ENCODE data around the gene DOCK2.

Gene DOCK2

DNA sequence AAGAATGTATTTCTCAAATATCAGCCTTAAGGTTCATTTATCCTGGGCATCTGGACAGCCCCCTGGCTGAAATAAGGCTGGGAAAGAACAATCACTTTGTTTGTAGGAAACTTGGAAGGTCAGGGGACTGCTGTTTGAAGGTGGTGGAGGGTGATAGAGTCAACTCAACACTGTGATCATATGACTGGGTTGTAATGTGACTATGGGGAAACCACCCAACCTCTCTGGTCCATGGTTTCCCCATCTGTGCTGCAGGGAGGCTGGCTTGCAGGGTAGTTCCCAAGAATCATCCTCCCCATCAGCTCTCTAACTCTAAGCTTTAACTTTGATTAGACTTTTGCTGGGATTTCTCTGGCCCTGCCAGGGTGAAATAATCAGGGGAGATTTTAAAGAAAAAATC lies 333.3 kb downstream of the DOCK2 start:
- no peak overlapping the region for H3K27ac Mint-ChIP-seq
- no peaks in the 10 kb centered on the region for H3K9me3 Mint-ChIP-seq
- intact Hi-C loops (cut with micrococcal nuclease) = no loop called here
- peaks cover 41% of the 10 kb centered on the region for H3K4me1 Mint-ChIP-seq (ENCODE audit: low read depth)
- no peak overlapping the region for H3K4me3 Mint-ChIP-seq
- no peaks in the 10 kb centered on the region for H3K27me3 Mint-ChIP-seq
- peaks cover 64% of the 10 kb centered on the region for H3K36me3 Mint-ChIP-seq (ENCODE audit: low read depth)

DNA sequence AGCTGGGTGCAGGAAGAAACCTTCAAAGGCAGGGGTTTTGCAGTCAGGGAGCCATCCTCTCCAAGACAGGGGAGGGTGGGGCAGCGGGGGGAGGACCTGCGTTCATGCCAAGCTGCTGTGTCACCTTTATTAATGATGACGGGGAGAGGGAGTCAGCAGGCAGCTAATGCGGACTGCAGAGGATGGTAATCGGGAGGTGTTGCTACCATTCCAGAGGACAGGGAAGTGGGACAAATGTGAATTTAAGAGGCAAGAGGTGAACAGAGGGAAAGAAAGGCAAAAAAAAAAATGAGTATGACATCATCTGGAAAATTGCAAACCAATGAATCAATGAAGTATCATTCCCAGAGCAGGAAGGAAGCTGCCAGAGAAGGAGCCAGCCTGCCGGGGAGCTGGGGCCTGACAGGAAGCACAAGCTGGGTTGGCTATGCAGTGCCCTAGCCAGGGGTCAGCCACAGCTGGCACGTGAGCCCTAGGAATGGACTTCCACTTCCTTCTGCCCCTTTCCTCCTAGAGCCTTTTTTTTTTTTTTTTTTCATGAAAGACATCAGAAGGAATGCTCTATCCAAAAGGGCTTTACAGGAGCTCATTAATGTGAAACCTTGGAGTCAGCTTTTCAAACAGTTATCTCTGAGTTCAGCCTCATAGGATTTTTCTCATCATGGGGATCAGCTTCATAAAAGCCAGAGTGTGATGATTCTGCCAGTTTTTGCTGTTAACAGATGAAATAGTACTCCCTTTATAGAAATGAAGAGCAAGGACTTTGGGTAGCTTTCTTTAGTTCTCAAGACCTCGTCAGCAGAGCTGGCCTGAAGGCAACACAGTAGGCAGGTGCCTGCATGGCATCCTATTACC lies 334.1 kb downstream of the DOCK2 start:
- H3K9me3 Mint-ChIP-seq = no peaks in the 10 kb centered on the region
- no peak overlapping the region for H3K4me3 Mint-ChIP-seq
- no peak overlapping the region for H3K27ac Mint-ChIP-seq
- intact Hi-C loops (cut with micrococcal nuclease) = no loop called here
- peaks cover 41% of the 10 kb centered on the region for H3K4me1 Mint-ChIP-seq (ENCODE audit: low read depth)
- peaks cover 70% of the 10 kb centered on the region for H3K36me3 Mint-ChIP-seq (ENCODE audit: low read depth)
- no peaks in the 10 kb centered on the region for H3K27me3 Mint-ChIP-seq

- Mint-ChIP-seq H3K27ac (no peak overlapping the region), H3K4me1 (ENCODE audit: low read depth) (peaks cover 41% of the 10 kb centered on the region), H3K27me3 (no peaks in the 10 kb centered on the region), H3K4me3 (no peak overlapping the region), H3K9me3 (no peaks in the 10 kb centered on the region), H3K36me3 (ENCODE audit: low read depth) (peaks cover 69% of the 10 kb centered on the region)
- intact Hi-C loops (cut with micrococcal nuclease) = no loop called here
These were observed 334.7 kb downstream of the DOCK2 start for GRCh38 chr5:169971780-169972179.

- H3K9me3 Mint-ChIP-seq = no peaks in the 10 kb centered on the region
- no peak overlapping the region for H3K27ac Mint-ChIP-seq
- H3K4me1 Mint-ChIP-seq (ENCODE audit: low read depth) = peaks cover 28% of the 10 kb centered on the region
- H3K4me3 Mint-ChIP-seq = no peak overlapping the region
- intact Hi-C loops (cut with micrococcal nuclease) = no loop called here
- peaks cover 63% of the 10 kb centered on the region for H3K36me3 Mint-ChIP-seq (ENCODE audit: low read depth)
- H3K27me3 Mint-ChIP-seq = no peaks in the 10 kb centered on the region
These were observed 336.0 kb downstream of the DOCK2 start for GRCh38 chr5:169973056-169973455.

GRCh38 chr5:169974121-169974770 lies 337.2 kb downstream of the DOCK2 start:
- intact Hi-C loops (cut with micrococcal nuclease) = no loop called here
- peaks cover 67% of the 10 kb centered on the region for H3K36me3 Mint-ChIP-seq (ENCODE audit: low read depth)
- H3K4me1 Mint-ChIP-seq (ENCODE audit: low read depth) = peaks cover 18% of the 10 kb centered on the region
- no peaks in the 10 kb centered on the region for H3K27me3 Mint-ChIP-seq
- H3K27ac Mint-ChIP-seq = no peak overlapping the region
- no peaks in the 10 kb centered on the region for H3K9me3 Mint-ChIP-seq
- no peak overlapping the region for H3K4me3 Mint-ChIP-seq

DNA sequence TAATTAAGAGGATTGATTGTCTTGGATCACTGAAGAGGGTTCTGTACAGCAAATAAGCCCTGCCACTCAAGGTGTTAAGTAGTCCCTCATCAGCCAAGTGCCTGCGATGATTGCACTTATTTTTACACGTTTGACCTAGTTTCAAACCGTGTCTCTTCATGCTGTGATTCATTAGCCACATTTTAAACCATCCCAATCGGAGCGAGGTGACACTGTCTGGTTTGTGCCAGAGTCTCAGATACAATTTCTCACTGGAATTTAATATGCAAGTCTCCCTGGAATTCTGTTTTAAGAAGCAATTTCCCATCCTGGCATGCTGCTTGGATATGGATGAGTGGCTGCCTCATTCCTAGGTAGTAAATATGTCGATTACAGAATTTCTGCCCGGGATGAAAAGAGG lies 341.6 kb downstream of the DOCK2 start:
- H3K9me3 Mint-ChIP-seq = no peaks in the 10 kb centered on the region
- H3K36me3 Mint-ChIP-seq (ENCODE audit: low read depth) = peaks cover 64% of the 10 kb centered on the region
- H3K27me3 Mint-ChIP-seq = no peaks in the 10 kb centered on the region
- H3K27ac Mint-ChIP-seq = no peak overlapping the region
- intact Hi-C loops (cut with micrococcal nuclease) = no loop called here
- no peak overlapping the region for H3K4me3 Mint-ChIP-seq
- H3K4me1 Mint-ChIP-seq (ENCODE audit: low read depth) = peaks cover 8% of the 10 kb centered on the region

DNA sequence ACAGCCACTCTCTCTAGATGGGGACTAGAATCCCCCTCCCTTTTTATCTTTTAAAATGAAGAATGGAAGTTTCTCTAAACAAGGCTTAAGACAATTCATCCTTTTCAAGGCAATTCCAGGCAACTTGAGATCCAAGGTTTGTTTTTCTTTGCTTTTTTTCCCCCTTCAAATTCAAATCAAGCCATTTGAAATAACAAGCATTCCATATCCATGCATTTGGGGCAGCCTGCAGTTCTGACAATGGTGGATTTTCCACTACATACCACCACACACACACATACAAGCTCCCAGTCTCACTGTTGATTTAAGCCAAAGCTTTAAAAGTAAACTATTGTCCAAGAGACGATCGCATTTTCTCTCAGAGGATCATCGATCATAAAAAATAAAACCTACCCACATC lies 342.8 kb downstream of the DOCK2 start:
- no peak overlapping the region for H3K27ac Mint-ChIP-seq
- intact Hi-C loops (cut with micrococcal nuclease) = no loop called here

DNA sequence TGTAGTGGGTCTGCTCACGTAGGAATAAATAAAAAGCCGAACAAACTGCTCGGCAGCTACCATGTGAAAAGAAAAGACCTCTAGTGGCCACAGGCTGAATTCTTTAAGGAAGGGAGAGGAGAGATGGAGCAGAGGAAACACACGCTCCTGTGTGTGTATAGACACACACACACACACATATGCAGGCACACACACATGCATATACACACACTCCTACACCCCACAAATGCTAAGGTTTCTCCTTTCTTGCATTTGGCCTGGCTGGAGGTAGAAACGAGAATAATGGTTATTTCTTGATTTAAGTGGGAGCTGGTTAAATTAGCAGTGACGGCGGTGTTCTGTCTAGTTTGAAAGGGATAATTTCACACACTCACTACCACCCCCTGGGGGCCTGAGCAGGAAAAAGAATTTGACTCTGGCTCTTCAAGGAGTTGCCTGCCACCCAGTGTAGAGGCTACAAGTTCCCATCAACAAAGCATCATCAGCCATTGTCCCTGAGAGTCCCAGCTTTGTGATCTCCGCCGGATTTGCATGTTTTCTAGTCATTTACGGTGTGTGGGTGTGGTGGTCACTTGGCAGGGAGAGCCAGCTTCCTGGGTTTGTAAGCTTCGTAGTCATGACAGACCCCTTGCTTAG lies 343.5 kb downstream of the DOCK2 start, which contains the start of gene INSYN2B:
Gene INSYN2B, minus strand, starts transcription at position 78 of the 636 bp plus-strand sequence. CDS start 96,597 bp downstream, outside the sequence.
- H3K27me3 Mint-ChIP-seq = no peaks in the 10 kb centered on the region
- H3K36me3 Mint-ChIP-seq (ENCODE audit: low read depth) = peaks cover 65% of the 10 kb centered on the region
- no peaks in the 10 kb centered on the region for H3K9me3 Mint-ChIP-seq
- no peak within 1 kb of the TSS for H3K4me3 Mint-ChIP-seq
- intact Hi-C loops (cut with micrococcal nuclease) = no loop called here
- H3K27ac Mint-ChIP-seq = no peak within 1 kb of the TSS
- peaks cover 8% of the 10 kb centered on the region for H3K4me1 Mint-ChIP-seq (ENCODE audit: low read depth)

More for the DNA sequence above, 342.8 kb downstream of the DOCK2 start:
- H3K9me3 Mint-ChIP-seq = no peaks in the 10 kb centered on the region
- no peaks in the 10 kb centered on the region for H3K27me3 Mint-ChIP-seq
- peaks cover 64% of the 10 kb centered on the region for H3K36me3 Mint-ChIP-seq (ENCODE audit: low read depth)
- H3K4me3 Mint-ChIP-seq = no peak overlapping the region
- H3K4me1 Mint-ChIP-seq (ENCODE audit: low read depth) = peaks cover 8% of the 10 kb centered on the region

- no peak overlapping the region for H3K27ac Mint-ChIP-seq
- H3K4me1 Mint-ChIP-seq (ENCODE audit: low read depth) = no peaks in the 10 kb centered on the region
- no peaks in the 10 kb centered on the region for H3K9me3 Mint-ChIP-seq
- intact Hi-C loops (cut with micrococcal nuclease) = no loop called here
- peaks cover 95% of the 10 kb centered on the region for H3K36me3 Mint-ChIP-seq (ENCODE audit: low read depth)
- no peak overlapping the region for H3K4me3 Mint-ChIP-seq
- H3K27me3 Mint-ChIP-seq = no peaks in the 10 kb centered on the region
These were observed 351.1 kb downstream of the DOCK2 start for GRCh38 chr5:169988206-169988605.

GRCh38 chr5:169988947-169989346 lies 351.9 kb downstream of the DOCK2 start:
- Mint-ChIP-seq H3K27ac (no peak overlapping the region), H3K4me3 (no peak overlapping the region), H3K9me3 (no peaks in the 10 kb centered on the region), H3K36me3 (ENCODE audit: low read depth) (peaks cover 95% of the 10 kb centered on the region), H3K4me1 (ENCODE audit: low read depth) (no peaks in the 10 kb centered on the region), H3K27me3 (no peaks in the 10 kb centered on the region)
- intact Hi-C loops (cut with micrococcal nuclease) = no loop called here

DNA sequence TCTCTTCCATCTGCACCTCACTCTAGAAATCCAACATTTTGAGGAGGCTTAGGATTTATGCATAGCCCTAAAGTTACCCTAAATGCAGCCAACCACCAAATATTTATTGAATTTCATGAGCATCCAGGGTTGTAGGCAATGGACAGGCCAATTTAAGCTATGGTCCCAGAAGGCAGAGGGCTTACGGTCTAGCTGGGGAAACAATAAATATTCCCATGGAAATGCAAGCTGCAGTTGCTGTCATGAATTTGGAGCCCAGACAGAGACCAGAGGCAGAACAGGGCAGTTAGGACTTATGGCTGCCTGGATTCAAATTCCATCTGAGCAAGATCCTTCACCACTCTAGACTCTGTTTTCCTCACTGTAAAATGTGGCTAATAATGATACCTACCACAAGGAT lies 352.3 kb downstream of the DOCK2 start:
- H3K36me3 Mint-ChIP-seq (ENCODE audit: low read depth) = peaks cover 95% of the 10 kb centered on the region
- H3K9me3 Mint-ChIP-seq = no peaks in the 10 kb centered on the region
- intact Hi-C loops (cut with micrococcal nuclease) = no loop called here
- H3K27ac Mint-ChIP-seq = no peak overlapping the region
- no peaks in the 10 kb centered on the region for H3K27me3 Mint-ChIP-seq
- H3K4me3 Mint-ChIP-seq = no peak overlapping the region
- H3K4me1 Mint-ChIP-seq (ENCODE audit: low read depth) = no peaks in the 10 kb centered on the region

DNA sequence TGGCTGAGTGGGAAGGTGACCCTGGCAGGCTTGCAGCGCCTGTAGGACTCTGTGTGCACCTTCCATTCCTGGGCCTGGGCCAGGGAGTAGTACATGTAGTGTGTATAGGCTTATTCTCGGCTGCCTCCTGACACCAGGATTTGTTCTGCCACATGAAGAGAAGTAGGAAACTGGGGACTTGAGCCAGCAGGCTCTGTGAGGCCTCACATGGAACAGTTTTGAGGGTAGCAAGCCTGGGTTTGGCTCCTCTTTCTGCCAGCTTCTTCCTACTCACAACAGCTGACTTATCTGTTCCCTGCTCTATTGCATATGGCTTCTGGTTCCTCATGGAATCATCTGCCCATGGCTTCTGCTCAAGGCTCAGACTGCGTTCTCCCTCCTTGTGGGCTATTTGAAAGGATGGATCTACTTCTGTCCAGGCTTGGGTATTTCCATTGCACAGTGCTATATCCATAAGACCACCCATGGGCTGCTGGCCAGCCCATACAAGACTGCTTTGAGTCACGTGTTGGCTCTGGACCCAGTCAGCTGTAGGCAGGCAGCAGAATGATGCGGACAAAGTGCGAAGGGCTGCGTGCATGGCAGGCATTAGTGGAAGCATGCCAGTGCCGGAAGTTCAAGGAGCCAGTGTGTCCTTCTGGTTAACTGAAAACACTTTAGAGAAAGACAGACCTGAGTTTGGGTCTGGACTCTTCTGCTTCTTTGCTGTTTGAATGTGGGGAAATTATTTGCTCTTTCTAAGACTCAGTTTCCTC lies 354.2 kb downstream of the DOCK2 start:
- Mint-ChIP-seq H3K9me3 (no peaks in the 10 kb centered on the region), H3K27ac (peak overlapping the region; percentile 52), H3K27me3 (no peaks in the 10 kb centered on the region), H3K4me1 (ENCODE audit: low read depth) (no peaks in the 10 kb centered on the region), H3K36me3 (ENCODE audit: low read depth) (peaks cover 95% of the 10 kb centered on the region), H3K4me3 (no peak overlapping the region)
- intact Hi-C loops (cut with micrococcal nuclease) = no loop called here

DNA sequence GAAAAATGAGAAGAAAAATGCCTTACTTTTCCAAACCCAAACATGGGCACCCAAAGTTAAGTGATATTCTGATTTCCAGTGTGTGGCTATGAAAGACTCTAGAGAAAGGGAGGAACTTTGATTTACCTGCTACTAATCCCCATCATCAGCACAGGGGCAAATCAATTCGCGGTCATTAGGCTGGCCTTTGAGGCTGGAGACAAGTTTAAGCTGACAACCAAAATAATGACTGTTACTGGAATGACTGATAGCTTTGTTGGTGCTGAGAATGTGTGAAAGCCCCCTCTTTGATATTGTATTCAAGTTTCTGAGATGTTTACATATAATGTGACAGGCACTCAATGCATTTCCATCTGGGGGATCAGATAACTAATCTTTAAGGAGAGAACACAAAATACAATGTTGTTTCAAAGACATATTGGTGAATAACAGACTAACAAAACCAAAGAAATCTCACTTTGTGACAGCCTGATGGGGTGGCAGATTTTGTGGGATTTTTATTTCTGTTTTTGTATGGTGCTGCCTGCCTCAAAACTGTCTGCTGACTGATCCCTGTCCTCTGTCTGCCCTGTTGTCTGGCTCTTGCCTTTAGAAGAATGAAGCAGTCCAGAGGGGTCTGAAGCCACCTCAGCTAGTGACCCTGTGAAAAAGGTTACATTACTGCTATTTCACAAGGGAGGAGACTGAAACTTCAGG lies 355.9 kb downstream of the DOCK2 start:
- intact Hi-C loops (cut with micrococcal nuclease) = no loop called here
- Mint-ChIP-seq H3K4me3 (no peak overlapping the region), H3K27me3 (no peaks in the 10 kb centered on the region), H3K27ac (no peak overlapping the region), H3K36me3 (ENCODE audit: low read depth) (peaks cover 92% of the 10 kb centered on the region), H3K4me1 (ENCODE audit: low read depth) (peaks cover 5% of the 10 kb centered on the region), H3K9me3 (no peaks in the 10 kb centered on the region)

Measured in dendritic cell treated with granulocyte-macrophage colony-stimulating factor and Interleukin-4, amounts not matched to agents 40 ng/mL and 50 ng/mL, for 4 days (primary cell).